Endothelial cell of umbilical vein (primary cell): Measurements from ENCODE around the gene DPF1. TPM values are rescaled to one million over a fixed set of nuclear protein-coding genes. Genes with fewer than 3 reads are reported as not detected.

Source experiments
- BruUV-seq: library from RNA; stranded (reverse); fragments of 400-500 nt; replicated peaks from 2 replicates; lab custom pipeline; 2021; lab: Mats Ljungman, UMichigan
- CTCF ChIA-PET: fragments of 300-600, 350-600 bp; sonication (Branson Sonifier 250); formaldehyde crosslinking; loops from one replicate; lab custom pipeline; 2021; ENCODE audit warnings: antibody characterized with exemption, inconsistent platforms; lab: Charles Lee
- POLR2A ChIA-PET: fragments of 300-600, 350-600 bp; sonication (Branson Sonifier 250); formaldehyde crosslinking; loops from one replicate; lab custom pipeline; 2021; ENCODE audit warnings: antibody characterized with exemption, inconsistent platforms; lab: Charles Lee
- DNase-seq: peaks from one replicate; pipeline ENCODE4 v3.0.0-alpha.2; 2011; ENCODE audit warnings: low read depth, low spot score
- FAIRE-seq: peaks from 2 replicates; lab custom pipeline; 2011; peaks lifted over from hg19 to GRCh38; lab: Jason Lieb, UNC
- H2AFZ ChIP-seq: 2 replicates; pipeline ENCODE4 v1.6.0; 2012; ENCODE audit warnings: low read depth, low read length, control low read depth, inconsistent platforms
- H3K27ac ChIP-seq: 2 replicates; pipeline ENCODE4 v1.5.1; 2011; ENCODE audit warnings: low read depth, mild to moderate bottlenecking, control low read depth, low read length, moderate library complexity; ENCODE audit not compliant: insufficient read depth
- H3K27me3 ChIP-seq, 2 experiments: 2 replicates each; pipeline versions ENCODE4 v1.6.0 to v1.6.1; 2011; ENCODE audit warnings: low read length in 2 of 2, mixed read lengths in 1 of 2; ENCODE audit not compliant: control insufficient read depth in 2 of 2, insufficient read depth in 2 of 2
- H3K36me3 ChIP-seq, 2 experiments: 2 replicates in 1 of 2; 3 replicates in 1 of 2; pipeline ENCODE4 v1.5.1; 2011; ENCODE audit warnings: low read length in 2 of 2, mild to moderate bottlenecking in 1 of 2, moderate library complexity in 1 of 2; ENCODE audit not compliant: control insufficient read depth in 2 of 2, insufficient read depth in 2 of 2; ENCODE audit errors: extremely low read depth in 1 of 2
- H3K4me1 ChIP-seq: 3 replicates; pipeline ENCODE4 v1.5.1; 2011; ENCODE audit warnings: mild to moderate bottlenecking, low read length; ENCODE audit not compliant: control insufficient read depth, insufficient read depth; ENCODE audit errors: extremely low read depth
- H3K4me2 ChIP-seq: 2 replicates; pipeline ENCODE4 v1.6.1; 2011; ENCODE audit warnings: low read length, control low read depth, mixed read lengths; ENCODE audit not compliant: insufficient read depth
- H3K4me3 ChIP-seq, 3 experiments: fragments of 200-600 bp in 1 of 3; sonication (generic), shearing (Covaris generic) in 1 of 3; replicated peaks in 1 of 3; 2 replicates each; pipeline ENCODE4 v1.5.1; 2011 to 2016; ENCODE audit warnings: control low read depth in 3 of 3, low read length in 3 of 3, mild to moderate bottlenecking in 2 of 3, inconsistent platforms in 1 of 3, low read depth in 1 of 3, moderate library complexity in 1 of 3; ENCODE audit not compliant: insufficient read depth in 1 of 3
- H3K79me2 ChIP-seq: 2 replicates; pipeline ENCODE4 v1.6.0; 2012; ENCODE audit warnings: low read length, inconsistent platforms; ENCODE audit not compliant: control insufficient read depth, insufficient read depth
- H3K9ac ChIP-seq: replicated peaks from 2 replicates; pipeline ENCODE3; 2011; ENCODE audit warnings: low read length, control low read depth; ENCODE audit not compliant: insufficient read depth; ENCODE audit errors: extremely low read depth
- H3K9me1 ChIP-seq: replicated peaks from 3 replicates; pipeline ENCODE4 v1.6.0; 2011; ENCODE audit warnings: mild to moderate bottlenecking, low read length; ENCODE audit not compliant: control insufficient read depth, insufficient read depth; ENCODE audit errors: extremely low read depth
- H3K9me3 ChIP-seq: replicated peaks from 2 replicates; pipeline ENCODE4 v1.5.1; 2012; ENCODE audit warnings: low read length, inconsistent platforms; ENCODE audit not compliant: control insufficient read depth, insufficient read depth
- H4K20me1 ChIP-seq: replicated peaks from 2 replicates; pipeline ENCODE3; 2011; ENCODE audit warnings: mild to moderate bottlenecking, low read length; ENCODE audit not compliant: control insufficient read depth, insufficient read depth; ENCODE audit errors: extremely low read depth
- CTCF ChIP-seq, 2 donors: IDR thresholded peaks; 1 replicate in 1 of 2; 2 replicates in 1 of 2; pipeline ENCODE4 v1.5.1; 2011; ENCODE audit warnings: low read length in 2 of 2, mild to moderate bottlenecking in 2 of 2, moderate library complexity in 2 of 2, control low read depth in 1 of 2, inconsistent platforms in 1 of 2, low read depth in 1 of 2; ENCODE audit not compliant: insufficient read depth in 1 of 2; ENCODE audit errors: extremely low read depth in 1 of 2
- EZH2 ChIP-seq: IDR thresholded peaks from 2 replicates; pipeline ENCODE4 v1.6.1; 2012; ENCODE audit warnings: borderline replicate concordance, low read depth, mild to moderate bottlenecking, moderate library complexity, low read length, inconsistent platforms; ENCODE audit not compliant: severe bottlenecking
- FOS ChIP-seq: IDR thresholded peaks from 2 replicates; pipeline ENCODE4 v1.6.1; 2011; ENCODE audit warnings: mild to moderate bottlenecking, low read length, moderate library complexity, borderline replicate concordance; ENCODE audit not compliant: insufficient read depth
- GATA2 ChIP-seq: IDR thresholded peaks from 2 replicates; pipeline ENCODE4 v1.7.0; 2011; ENCODE audit warnings: low read depth, mild to moderate bottlenecking, moderate library complexity, mixed read lengths, low read length; ENCODE audit not compliant: insufficient read length, insufficient read depth
- JUN ChIP-seq: IDR thresholded peaks from 2 replicates; pipeline ENCODE4 v1.6.1; 2011; ENCODE audit warnings: borderline replicate concordance, low read depth; ENCODE audit not compliant: insufficient read length, insufficient read depth
- MAX ChIP-seq: IDR thresholded peaks from 2 replicates; pipeline ENCODE4 v1.6.1; 2011; ENCODE audit not compliant: insufficient read depth, insufficient read length
- MYC ChIP-seq: IDR thresholded peaks from one replicate; pipeline ENCODE4 v1.6.1; 2011; ENCODE audit warnings: mild to moderate bottlenecking, low read depth, low read length
- POLR2A ChIP-seq: IDR thresholded peaks from 2 replicates; pipeline ENCODE4 v1.6.1; 2012; ENCODE audit warnings: low read depth, mild to moderate bottlenecking, control low read depth, low read length
- POLR2AphosphoS5 ChIP-seq: IDR thresholded peaks from 2 replicates; pipeline ENCODE4 v1.6.1; 2012; ENCODE audit warnings: low read depth, mild to moderate bottlenecking, control low read depth, low read length, moderate library complexity; ENCODE audit not compliant: insufficient read depth
- dilution Hi-C: fragments of 300-500 bp; cut with MboI; formaldehyde crosslinking; loops from one replicate; pipeline ENCODE4 v1.15.0; 2019; ENCODE audit warnings: low sequenced_read_pairs; ENCODE audit not compliant: extremely low pct_ligation_motif_present
- intact Hi-C: fragments of 100-400 bp; cut with micrococcal nuclease; formaldehyde crosslinking; loops from one replicate; pipeline ENCODE4 v1.10.0; 2022
- polyA plus RNA-seq, 4 experiments: library from polyadenylated mRNA; depleted of rRNA in 3 of 4; stranded (reverse) in 3 of 4; unstranded in 1 of 4; fragments of >200 nt; gene quantifications; 2 replicates each; pipeline versions ENCODE4 v1.2.1 to v1.2.3, GENCODE V29; 2011 to 2012; ENCODE audit warnings: missing spikeins in 1 of 4
- total RNA-seq: library from RNA; stranded (reverse); gene quantifications from 2 replicates; pipeline ENCODE4 v1.2.3, GENCODE V29; 2021

The DPF1 gene
- total and polyA plus RNA-seq, 2 donors (not counting 3 experiments of a cell fraction or from before 2014, with no cell fraction given), result 2.0 to 3.9 TPM

GRCh38 chr19:38206006-38206745, 17.8 kb downstream of the DPF1 start:
- ChIA-PET POLR2A (no interaction called here), CTCF (interaction anchor here (0.8 kb wide), 1 partner anchor 304 kb away, joined by 4 read pairs; no protein-coding TSS in a partner anchor)
- Histone ChIP-seq H3K9me1 (no peaks in the 10 kb centered on the region), H3K27me3 (peaks cover 12 to 21% of the 10 kb centered on the region in 2 experiments), H4K20me1 (no peaks in the 10 kb centered on the region), H3K4me2 (no peak overlapping the region), H2AFZ (no peak overlapping the region), H3K9ac (no peak overlapping the region), H3K27ac (no peak overlapping the region), H3K79me2 (no peaks in the 10 kb centered on the region), H3K36me3 (peaks cover 0 to 5% of the 10 kb centered on the region in 2 experiments), H3K9me3 (no peaks in the 10 kb centered on the region), H3K4me1 (peaks cover 11% of the 10 kb centered on the region), H3K4me3 (no peak overlapping the region)
- TSS peak; percentile 57 for BruUV-seq
- DNase-seq, result no peak
- intact Hi-C loops (no loop called here), dilution Hi-C loops (no loop called here)
- no peak for FAIRE-seq
- TF ChIP-seq EZH2 (no peak), POLR2AphosphoS5 (no peak), POLR2A (no peak), CTCF (IDR thresholded peaks at IDR 0.05; ENCODE audit: extremely low read depth in 1 of 2, insufficient read depth in 1 of 2, low read depth in 1 of 2, low read length in 2 of 2) (no peak), MAX (no peak), FOS (no peak), MYC (no peak), GATA2 (no peak), JUN (no peak)
